ENCODE measurements around the gene TP53AIP1. TPM values are rescaled to one million over a fixed set of nuclear protein-coding genes. Genes with fewer than 3 reads are reported as not detected.

The TP53AIP1 gene
- total RNA-seq, 1 experiment from 2014 or later, result not detected

- H3K4me2 ChIP-seq (ENCODE audit: insufficient read depth, insufficient read length, low read length), result no peak overlapping the region
- 0 out of 7 replicates have a peak, but pooled peaks cover 0 to 4% (median 0%) of the 10 kb centered on the region in 3 experiments for H3K36me3 Mint-ChIP-seq (ENCODE audit: insufficient read depth in 1 of 3, low read depth in 3 of 3)
Measured at GRCh38 chr11:128909438-128910125, 33.1 kb downstream of the TP53AIP1 start.

More at GRCh38 chr11:128909438-128910125, 33.1 kb downstream of the TP53AIP1 start:
- Histone ChIP-seq H4K91ac (ENCODE audit: insufficient read length, low read depth, low read length) (no peak overlapping the region), H3K23ac (ENCODE audit: insufficient read length, low read depth, low read length) (no peak overlapping the region), H4K8ac (replicated peaks; ENCODE audit: insufficient read length, low read depth, low read length) (no peak overlapping the region), H3K56ac (ENCODE audit: insufficient read length, low read depth, low read length) (no peak overlapping the region), H3K79me1 (ENCODE audit: insufficient read depth, low read depth, low read length, poor library complexity, severe bottlenecking) (no peaks in the 10 kb centered on the region), H2BK5ac (ENCODE audit: insufficient read length, low read length) (no peak overlapping the region), H3K27me3 (ENCODE audit: insufficient read depth, low read length) (peaks cover 15% of the 10 kb centered on the region), H2BK20ac (ENCODE audit: low read depth, low read length, poor library complexity, severe bottlenecking) (no peak overlapping the region), H2AK5ac (ENCODE audit: insufficient read length, low read length) (no peak overlapping the region), H3T11ph (ENCODE audit: low read length) (no peak overlapping the region), H2BK12ac (ENCODE audit: insufficient read length, low read depth, low read length) (no peak overlapping the region), H4K20me1 (ENCODE audit: control insufficient read depth, insufficient read depth, insufficient read length) (no peaks in the 10 kb centered on the region), H3K9me3 (ENCODE audit: control insufficient read depth, low read depth, low read length) (no peaks in the 10 kb centered on the region), H3K79me2 (ENCODE audit: insufficient read depth, low read length) (no peaks in the 10 kb centered on the region), H3K4me1 (ENCODE audit: insufficient read depth, low read length) (0 out of 2 replicates have a peak, but pooled peaks cover under 1% of the 10 kb centered on the region), H3K9ac (ENCODE audit: extremely low read depth, insufficient read length, low read length) (no peak overlapping the region), H3K18ac (ENCODE audit: insufficient read length, low read depth, low read length) (no peak overlapping the region), H3K23me2 (ENCODE audit: insufficient read length, low read depth, low read length, poor library complexity, severe bottlenecking) (peaks cover 8% of the 10 kb centered on the region), H2BK120ac (ENCODE audit: low read depth, low read length, poor library complexity, severe bottlenecking) (no peak overlapping the region), H3K14ac (ENCODE audit: insufficient read depth, low read length) (no peak overlapping the region), H4K5ac (ENCODE audit: insufficient read length, low read depth, low read length) (no peak overlapping the region), H2BK15ac (ENCODE audit: low read depth, low read length) (no peak overlapping the region), H3K27ac (ENCODE audit: insufficient read length, low read depth, low read length) (no peak overlapping the region), H3K4ac (ENCODE audit: low read depth, low read length) (no peak overlapping the region), H2AFZ (ENCODE audit: low read length) (no peak overlapping the region)
- H3K4me1 Mint-ChIP-seq, result peaks cover 3 to 6% of the 10 kb centered on the region in 2 experiments
- DNase-seq, result no peak
- no CpG with 5 or more reads among the region's 8 CpGs for WGBS (ENCODE audit: extremely low coverage, insufficient read length, low lambda C conversion rate)
- H3K27ac Mint-ChIP-seq, result no peak overlapping the region
- no peak overlapping the region for H3K4me3 Mint-ChIP-seq
- H3K27me3 Mint-ChIP-seq (ENCODE audit: low read depth), result peaks cover 83% of the 10 kb centered on the region
- peaks cover 2 to 3% of the 10 kb centered on the region in 2 experiments; a peak in 4 of 5 replicates for H3K9me3 Mint-ChIP-seq
- no peak for TF ChIP-seq CTCF (conservative IDR thresholded peaks at IDR 0.05)
